Tibial nerve (tissue), 4 donors: ENCODE measurements around the gene SEMA3C. TPM values are rescaled to one million over a fixed set of nuclear protein-coding genes. Genes with fewer than 3 reads are reported as not detected.

Source experiments
- DNase-seq, 2 donors: peaks; one replicate each; pipeline ENCODE4 v3.0.0-alpha.2; 2019; ENCODE audit warnings: low spot score in 2 of 2
- H3K27ac ChIP-seq, 4 donors: fragments of 200-600 bp; sonication (generic) in 3 of 4; one replicate each; pipeline ENCODE4 v1.5.1; 2017 to 2019; ENCODE audit warnings: mild to moderate bottlenecking in 1 of 4
- H3K27me3 ChIP-seq, 2 donors: fragments of 200-600 bp; sonication (generic) in 1 of 2; one replicate each; pipeline versions ENCODE4 v1.5.1 to v1.6.0; 2017 to 2019
- H3K36me3 ChIP-seq, 3 donors: fragments of 200-600 bp; sonication (generic); one replicate each; pipeline ENCODE4 v1.5.1; 2018 to 2019
- H3K4me1 ChIP-seq, 4 donors: fragments of 200-600 bp; sonication (generic) in 3 of 4; one replicate each; pipeline ENCODE4 v1.5.1; 2017 to 2019
- H3K4me3 ChIP-seq, 4 donors: fragments of 200-600 bp; sonication (generic) in 3 of 4; one replicate each; pipeline ENCODE4 v1.5.1; 2017 to 2019; ENCODE audit warnings: mild to moderate bottlenecking in 1 of 4, moderate library complexity in 1 of 4
- H3K9me3 ChIP-seq, 4 donors: fragments of 200-600 bp; sonication (generic) in 3 of 4; one replicate each; pipeline ENCODE4 v1.5.1; 2017 to 2019
- EP300 ChIP-seq, 2 donors: sonication (generic); formaldehyde crosslinking; IDR thresholded peaks; one replicate each; pipeline ENCODE4 v1.6.1; 2017; ENCODE audit warnings: antibody characterized with exemption in 2 of 2, mild to moderate bottlenecking in 1 of 2
- POLR2A ChIP-seq, 2 donors: fragments of 450-650 bp; IDR thresholded peaks; one replicate each; pipeline ENCODE4 v1.6.1; 2017; ENCODE audit warnings: antibody characterized with exemption in 2 of 2, mild to moderate bottlenecking in 2 of 2, moderate library complexity in 2 of 2
- WGBS, 2 donors: methylation state at CpG; one replicate each; pipeline ENCODE4 v1.1.5; 2018; 5-methylcytosine and 5-hydroxymethylcytosine counted together
- total RNA-seq, 4 donors: library from RNA; depleted of rRNA; stranded (reverse); fragments of >200 nt; gene quantifications; one replicate each; pipeline ENCODE4 v1.1.0, GENCODE V29; 2016
- TF ChIP-seq, protein P1 (sequence below), 5 experiments: fragments of 200-600 bp in 3 of 5; fragments of 450-650 bp in 2 of 5; sonication (generic) in 3 of 5; IDR thresholded peaks; one replicate each; pipeline ENCODE4 v1.5.1; 2016 to 2019; ENCODE audit warnings: antibody characterized with exemption in 5 of 5, mild to moderate bottlenecking in 3 of 5, moderate library complexity in 2 of 5

SEMA3C gene
- total RNA-seq, 4 donors from 2014 or later, result 64.8 to 130 (median 118) TPM

DNA sequence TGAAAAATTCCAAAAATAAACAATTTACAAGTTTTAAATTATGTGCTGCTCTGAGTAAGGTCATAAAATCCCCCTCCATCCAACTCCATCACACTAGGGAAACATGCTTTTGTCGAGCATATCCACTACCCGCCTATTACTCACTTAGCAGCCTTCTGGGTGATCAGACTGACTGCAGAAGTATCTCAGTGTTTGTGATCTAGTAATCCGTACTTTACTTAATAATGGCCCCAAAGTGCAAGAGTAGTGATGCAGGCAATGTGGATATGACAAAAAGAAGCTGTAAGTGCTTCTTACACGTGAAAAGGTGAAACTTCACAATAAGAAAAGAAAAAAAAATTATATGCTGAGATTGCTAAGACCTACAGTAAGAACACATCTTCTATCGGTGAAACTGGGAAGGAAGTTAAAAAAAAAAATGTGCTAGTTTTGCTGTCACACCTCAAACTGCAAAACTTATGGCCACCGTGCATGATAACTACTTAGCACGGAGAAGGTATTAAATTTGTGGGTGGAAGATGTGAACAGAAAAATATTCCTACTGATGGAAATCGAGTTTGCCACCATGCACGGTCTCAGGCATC, 43.2 kb downstream of the SEMA3C start:
- Histone ChIP-seq H3K27me3 (no peaks in the 10 kb centered on the region), H3K4me1 (no peaks in the 10 kb centered on the region), H3K36me3 (no peaks in the 10 kb centered on the region), H3K27ac (no peak overlapping the region), H3K9me3 (no peaks in the 10 kb centered on the region), H3K4me3 (no peak overlapping the region)
- no peak for DNase-seq
- 84 to 87% methylated on average over 9 of the region's 9 CpGs for WGBS, 2 donors
- TF ChIP-seq POLR2A (IDR thresholded peaks at IDR 0.05) (no peak), EP300 (IDR thresholded peaks at IDR 0.05) (no peak)
- TF ChIP-seq, protein P1, sequence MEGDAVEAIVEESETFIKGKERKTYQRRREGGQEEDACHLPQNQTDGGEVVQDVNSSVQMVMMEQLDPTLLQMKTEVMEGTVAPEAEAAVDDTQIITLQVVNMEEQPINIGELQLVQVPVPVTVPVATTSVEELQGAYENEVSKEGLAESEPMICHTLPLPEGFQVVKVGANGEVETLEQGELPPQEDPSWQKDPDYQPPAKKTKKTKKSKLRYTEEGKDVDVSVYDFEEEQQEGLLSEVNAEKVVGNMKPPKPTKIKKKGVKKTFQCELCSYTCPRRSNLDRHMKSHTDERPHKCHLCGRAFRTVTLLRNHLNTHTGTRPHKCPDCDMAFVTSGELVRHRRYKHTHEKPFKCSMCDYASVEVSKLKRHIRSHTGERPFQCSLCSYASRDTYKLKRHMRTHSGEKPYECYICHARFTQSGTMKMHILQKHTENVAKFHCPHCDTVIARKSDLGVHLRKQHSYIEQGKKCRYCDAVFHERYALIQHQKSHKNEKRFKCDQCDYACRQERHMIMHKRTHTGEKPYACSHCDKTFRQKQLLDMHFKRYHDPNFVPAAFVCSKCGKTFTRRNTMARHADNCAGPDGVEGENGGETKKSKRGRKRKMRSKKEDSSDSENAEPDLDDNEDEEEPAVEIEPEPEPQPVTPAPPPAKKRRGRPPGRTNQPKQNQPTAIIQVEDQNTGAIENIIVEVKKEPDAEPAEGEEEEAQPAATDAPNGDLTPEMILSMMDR (IDR thresholded peaks at IDR 0.05), result no peak

DNA sequence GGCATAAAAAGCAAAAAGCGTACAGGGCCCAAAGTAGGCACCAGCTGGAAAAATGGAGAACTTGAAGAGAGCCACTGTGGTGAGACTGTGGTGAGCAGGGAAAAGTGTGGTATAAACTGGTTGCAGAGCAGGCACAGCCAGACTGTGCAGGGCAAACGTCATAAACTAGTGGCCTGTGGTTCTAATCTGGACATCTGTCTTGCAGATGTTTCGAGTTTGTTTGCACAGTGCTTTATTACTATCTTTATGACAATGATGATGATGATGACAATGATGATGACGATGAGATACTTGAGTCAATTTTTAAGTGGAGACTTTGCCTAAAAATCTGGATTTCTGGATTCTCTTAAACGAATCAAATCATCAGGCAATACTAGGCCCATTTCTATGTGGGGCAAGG, 45.7 kb downstream of the SEMA3C start:
- no peaks in the 10 kb centered on the region for H3K36me3 ChIP-seq
- no peak overlapping the region for H3K4me3 ChIP-seq
- H3K9me3 ChIP-seq, result no peaks in the 10 kb centered on the region
- WGBS, 2 donors, result 85 to 88% methylated on average over 5 of the region's 5 CpGs
- no peak for DNase-seq
- H3K27ac ChIP-seq, result no peak overlapping the region
- no peaks in the 10 kb centered on the region for H3K27me3 ChIP-seq
- H3K4me1 ChIP-seq, result peaks cover 0 to 10% (median 0%) of the 10 kb centered on the region in 4 donors
- TF ChIP-seq POLR2A (IDR thresholded peaks at IDR 0.05) (no peak), EP300 (IDR thresholded peaks at IDR 0.05) (no peak)
- TF ChIP-seq, protein P1 (IDR thresholded peaks at IDR 0.05), result no peak

DNA sequence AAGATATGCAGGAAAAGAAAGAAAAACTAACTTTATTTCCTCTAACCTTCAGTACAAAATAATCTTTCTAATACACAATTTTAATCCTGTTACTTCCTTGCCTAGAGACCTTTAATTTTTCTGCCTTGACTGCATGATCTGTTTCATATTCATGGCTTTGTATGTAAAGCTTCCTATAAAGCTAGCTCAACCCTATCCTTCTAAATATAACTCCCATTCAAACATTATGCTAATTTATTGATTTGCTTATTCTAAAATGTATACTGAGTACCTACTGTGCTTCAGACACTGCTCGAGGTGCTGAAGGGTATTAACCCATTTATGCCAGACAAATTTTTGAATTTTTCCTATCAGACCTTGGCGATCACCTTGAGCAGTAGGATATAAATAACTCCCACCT, 47.6 kb downstream of the SEMA3C start:
- Histone ChIP-seq H3K27ac (no peak overlapping the region), H3K9me3 (no peaks in the 10 kb centered on the region), H3K4me3 (no peak overlapping the region), H3K4me1 (peaks cover 0 to 10% (median 0%) of the 10 kb centered on the region in 4 donors), H3K27me3 (no peaks in the 10 kb centered on the region), H3K36me3 (no peaks in the 10 kb centered on the region)
- TF ChIP-seq, protein P1 (IDR thresholded peaks at IDR 0.05), result no peak
- TF ChIP-seq EP300 (IDR thresholded peaks at IDR 0.05) (no peak), POLR2A (IDR thresholded peaks at IDR 0.05) (no peak)
- no peak for DNase-seq
- 61 to 64% methylated on average over 2 of the region's 2 CpGs for WGBS, 2 donors

DNA sequence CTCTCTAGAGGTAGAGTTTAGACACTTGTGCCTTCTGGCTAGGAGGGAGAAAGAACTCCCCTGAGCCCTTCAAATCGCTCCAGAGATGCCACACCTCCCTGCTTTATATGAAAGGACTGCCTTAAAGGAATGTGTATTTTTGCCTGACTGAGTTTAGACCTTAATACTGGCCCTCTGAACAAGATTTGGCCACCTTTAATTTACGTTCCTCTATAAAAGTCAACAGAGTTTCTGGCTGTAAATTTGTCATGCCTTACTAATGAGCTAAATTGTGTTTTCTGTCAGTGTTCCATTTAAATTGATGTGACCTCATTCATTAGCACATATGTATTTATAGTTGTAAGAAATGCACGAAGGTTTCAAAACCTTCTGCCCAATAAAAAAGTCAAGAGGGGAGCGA, 48.0 kb downstream of the SEMA3C start:
- TF ChIP-seq, protein P1 (IDR thresholded peaks at IDR 0.05), result no peak
- TF ChIP-seq POLR2A (IDR thresholded peaks at IDR 0.05), result no peak
- TF ChIP-seq EP300 (IDR thresholded peaks at IDR 0.05), result no peak
- no peaks in the 10 kb centered on the region for H3K9me3 ChIP-seq
- no peak overlapping the region for H3K4me3 ChIP-seq
- no peak for DNase-seq
- WGBS, 2 donors, result 53% methylated on average over 4 of the region's 4 CpGs
- no peaks in the 10 kb centered on the region for H3K27me3 ChIP-seq
- peaks cover 0 to 10% (median 0%) of the 10 kb centered on the region in 4 donors for H3K4me1 ChIP-seq
- H3K27ac ChIP-seq, result no peak overlapping the region
- H3K36me3 ChIP-seq, result no peaks in the 10 kb centered on the region

DNA sequence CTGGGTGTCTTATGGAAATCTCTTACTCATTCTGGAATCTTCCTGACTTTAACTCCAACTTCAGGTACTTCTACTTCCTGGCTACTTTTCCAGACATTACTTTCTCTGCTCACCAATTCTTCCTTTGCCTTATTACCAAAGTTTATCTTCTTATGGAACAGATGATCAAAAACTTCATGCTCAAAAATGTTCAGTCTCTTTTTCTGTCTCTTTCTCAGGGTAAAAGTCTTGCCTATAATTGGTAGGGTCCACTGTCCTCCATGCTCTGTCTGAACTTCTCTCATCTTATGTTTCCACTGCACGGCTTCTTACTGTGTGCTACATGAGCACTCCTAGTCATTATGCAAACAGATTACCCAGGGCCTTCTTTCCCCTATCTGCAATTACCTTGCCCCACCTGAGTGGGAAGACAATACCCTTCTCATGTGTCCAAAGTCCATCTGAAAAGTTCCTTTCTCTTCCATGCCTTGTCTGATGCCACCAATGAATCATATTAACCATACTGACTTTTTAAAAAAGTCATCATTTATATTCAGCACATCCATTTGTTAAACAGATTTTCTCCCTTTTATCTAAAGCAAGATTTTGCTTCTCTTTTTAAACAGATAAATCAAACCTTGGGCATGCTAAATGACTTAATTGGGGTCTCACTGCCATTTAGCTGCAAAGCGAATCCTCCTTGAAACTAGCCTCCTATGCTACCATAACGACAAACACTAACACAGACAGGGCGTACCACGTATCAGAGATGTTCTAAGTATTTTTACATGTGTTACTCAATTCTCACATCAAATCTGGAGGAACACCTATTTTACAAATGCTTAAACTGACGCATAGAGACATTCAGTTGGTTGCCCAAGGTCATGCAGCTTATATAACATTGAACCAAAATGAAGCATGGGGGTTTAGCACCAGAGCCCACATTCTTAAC, 48.8 kb downstream of the SEMA3C start:
- no peaks in the 10 kb centered on the region for H3K36me3 ChIP-seq
- H3K27ac ChIP-seq, result peak overlapping the region in 1 of 4 donors; percentile 39
- H3K9me3 ChIP-seq, result no peaks in the 10 kb centered on the region
- no peak overlapping the region for H3K4me3 ChIP-seq
- H3K4me1 ChIP-seq, result peaks cover 0 to 10% (median 0%) of the 10 kb centered on the region in 4 donors
- 89 to 92% methylated on average over 6 of the region's 6 CpGs for WGBS, 2 donors
- TF ChIP-seq POLR2A (IDR thresholded peaks at IDR 0.05), result no peak
- no peak for TF ChIP-seq EP300 (IDR thresholded peaks at IDR 0.05)
- TF ChIP-seq, protein P1 (IDR thresholded peaks at IDR 0.05), result no peak
- no peak for DNase-seq
- no peaks in the 10 kb centered on the region for H3K27me3 ChIP-seq
